ENCODE results near the gene NUAK2. TPM values are rescaled to one million over a fixed set of nuclear protein-coding genes. Genes with fewer than 3 reads are reported as not detected.
"Not testable (repeated sequence)": the region's sequence is repeated elsewhere in the genome, so short reads cannot be mapped to it uniquely, and the experiment has no call there.

NUAK2 gene
- 1 to 10 TPM in 1 of 2 donors, under 1 TPM in 1; 0.78 to 1.5 TPM for total RNA-seq

DNA sequence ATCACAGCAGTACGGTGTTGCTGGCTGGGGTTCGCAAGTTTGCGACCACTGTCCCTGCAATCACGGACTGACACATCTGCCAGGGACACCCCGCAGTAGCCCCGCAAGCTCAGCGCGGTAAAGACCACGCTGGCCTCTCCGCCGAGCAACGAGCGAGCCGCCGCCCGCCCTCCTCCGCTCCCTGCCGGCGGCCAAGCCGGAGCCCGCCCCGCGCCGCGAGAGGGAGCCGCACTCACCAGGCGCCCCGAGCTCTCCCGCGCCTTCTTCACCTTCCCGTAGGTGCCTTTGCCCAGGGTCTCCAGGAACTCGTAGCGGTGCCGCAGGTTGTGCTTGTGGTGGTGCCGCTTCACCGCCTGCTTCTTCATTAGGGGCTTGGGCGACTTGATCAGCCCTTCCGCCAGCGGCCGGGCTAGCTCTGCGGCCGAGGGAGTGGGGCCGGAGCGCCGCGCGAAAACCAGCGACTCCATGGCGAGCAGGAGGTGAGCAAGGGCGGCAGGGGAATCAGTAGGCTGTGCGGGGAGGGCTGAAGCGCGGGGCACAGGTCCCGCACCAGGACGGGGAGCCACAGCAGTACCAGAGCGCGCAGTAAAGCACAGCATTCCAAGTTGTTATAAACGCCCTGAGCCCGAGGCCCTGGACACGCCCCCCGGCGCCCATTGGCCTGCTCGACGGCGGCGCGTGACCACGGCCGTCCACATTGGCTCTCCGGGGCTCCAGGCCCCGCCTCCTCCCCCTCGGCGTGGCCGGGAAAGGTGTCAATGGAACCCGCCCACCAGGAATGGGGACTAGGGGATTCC is at the start of gene NUAK2:
TSS of gene NUAK2 (minus strand) at position 584 of the 797 bp plus-strand sequence. CDS start at position 467, 117 bp downstream.
- TF ChIP-seq, protein P1, sequence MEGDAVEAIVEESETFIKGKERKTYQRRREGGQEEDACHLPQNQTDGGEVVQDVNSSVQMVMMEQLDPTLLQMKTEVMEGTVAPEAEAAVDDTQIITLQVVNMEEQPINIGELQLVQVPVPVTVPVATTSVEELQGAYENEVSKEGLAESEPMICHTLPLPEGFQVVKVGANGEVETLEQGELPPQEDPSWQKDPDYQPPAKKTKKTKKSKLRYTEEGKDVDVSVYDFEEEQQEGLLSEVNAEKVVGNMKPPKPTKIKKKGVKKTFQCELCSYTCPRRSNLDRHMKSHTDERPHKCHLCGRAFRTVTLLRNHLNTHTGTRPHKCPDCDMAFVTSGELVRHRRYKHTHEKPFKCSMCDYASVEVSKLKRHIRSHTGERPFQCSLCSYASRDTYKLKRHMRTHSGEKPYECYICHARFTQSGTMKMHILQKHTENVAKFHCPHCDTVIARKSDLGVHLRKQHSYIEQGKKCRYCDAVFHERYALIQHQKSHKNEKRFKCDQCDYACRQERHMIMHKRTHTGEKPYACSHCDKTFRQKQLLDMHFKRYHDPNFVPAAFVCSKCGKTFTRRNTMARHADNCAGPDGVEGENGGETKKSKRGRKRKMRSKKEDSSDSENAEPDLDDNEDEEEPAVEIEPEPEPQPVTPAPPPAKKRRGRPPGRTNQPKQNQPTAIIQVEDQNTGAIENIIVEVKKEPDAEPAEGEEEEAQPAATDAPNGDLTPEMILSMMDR (IDR thresholded peaks at IDR 0.05), result peak; percentile 29
- H3K36me3 ChIP-seq, result no peaks in the 10 kb centered on the region
- H3K4me1 ChIP-seq (ENCODE audit: control insufficient read depth in 1 of 2, low read depth in 2 of 2), result peaks cover 7 to 29% of the 10 kb centered on the region in 2 donors
- no peaks in the 10 kb centered on the region for H3K9me3 ChIP-seq
- H3K4me3 ChIP-seq, result peak within 1 kb of the TSS; percentile 88
- DNase-seq (ENCODE audit: low spot score) (peak; percentile 58), ATAC-seq (ENCODE audit: insufficient number of reproducible peaks, low FRiP score, low read depth) (peak; percentile 41)
- H3K27ac ChIP-seq, result peak within 1 kb of the TSS; percentile 0 to 25
- H3K27me3 ChIP-seq (replicated peaks; ENCODE audit: insufficient read depth), result no peaks in the 10 kb centered on the region

DNA sequence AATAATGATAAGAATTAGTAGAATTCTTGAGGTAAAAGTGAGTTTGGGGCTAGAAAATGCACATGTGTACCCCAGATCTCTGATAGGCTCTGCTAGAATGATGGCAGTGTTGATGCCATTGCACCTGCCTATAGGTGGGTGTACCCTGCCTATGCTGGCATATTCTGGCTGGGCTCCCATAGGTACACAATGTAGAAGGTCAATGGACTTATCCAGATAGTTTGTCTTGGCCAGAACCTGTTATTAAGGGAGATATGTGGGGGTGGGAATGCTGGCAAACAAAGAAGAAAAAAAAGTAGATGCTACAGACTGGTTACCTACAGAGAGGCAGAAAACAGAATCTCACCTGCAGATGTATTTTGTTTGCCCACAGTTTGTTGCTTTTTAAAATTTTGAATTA is 49.2 kb upstream of the NUAK2 start:
- Histone ChIP-seq H3K27ac (no peak overlapping the region), H3K36me3 (no peaks in the 10 kb centered on the region), H3K27me3 (replicated peaks; ENCODE audit: insufficient read depth) (no peaks in the 10 kb centered on the region), H3K4me3 (no peak overlapping the region), H3K4me1 (ENCODE audit: control insufficient read depth in 1 of 2, low read depth in 2 of 2) (peaks cover 32 to 56% of the 10 kb centered on the region in 2 donors), H3K9me3 (no peaks in the 10 kb centered on the region)
- DNase-seq (ENCODE audit: low spot score) (no peak), ATAC-seq (ENCODE audit: insufficient number of reproducible peaks, low FRiP score, low read depth) (no peak)
- TF ChIP-seq, protein P1 (IDR thresholded peaks at IDR 0.05), result no peak

DNA sequence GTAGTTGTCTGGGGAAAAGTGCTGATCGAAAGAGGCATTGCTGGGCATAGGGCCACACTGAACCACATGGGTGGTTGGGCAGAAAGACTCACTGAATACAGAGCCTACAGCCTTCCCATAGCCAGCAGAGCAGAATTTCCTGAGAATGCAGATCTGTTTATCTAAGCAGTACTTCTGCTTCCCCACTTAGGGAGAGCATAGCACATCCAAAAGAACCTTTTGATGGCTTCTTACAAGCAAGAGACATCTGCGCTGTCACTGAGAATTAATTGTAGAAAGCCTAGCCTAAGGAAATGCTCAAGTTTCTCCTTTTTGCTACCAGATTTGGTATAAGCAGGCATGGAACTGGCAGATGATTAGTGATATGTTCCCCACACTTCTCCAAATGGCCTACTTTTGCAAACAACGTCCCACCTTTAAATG is 48.2 kb upstream of the NUAK2 start:
- DNase-seq (ENCODE audit: low spot score) (no peak), ATAC-seq (ENCODE audit: insufficient number of reproducible peaks, low FRiP score, low read depth) (no peak)
- H3K4me3 ChIP-seq, result no peak overlapping the region
- no peaks in the 10 kb centered on the region for H3K36me3 ChIP-seq
- H3K4me1 ChIP-seq (ENCODE audit: control insufficient read depth in 1 of 2, low read depth in 2 of 2), result peaks cover 28 to 46% of the 10 kb centered on the region in 2 donors
- H3K9me3 ChIP-seq, result no peaks in the 10 kb centered on the region
- H3K27me3 ChIP-seq (replicated peaks; ENCODE audit: insufficient read depth), result no peaks in the 10 kb centered on the region
- TF ChIP-seq, protein P1 (IDR thresholded peaks at IDR 0.05), result no peak
- H3K27ac ChIP-seq, result no peak overlapping the region

DNA sequence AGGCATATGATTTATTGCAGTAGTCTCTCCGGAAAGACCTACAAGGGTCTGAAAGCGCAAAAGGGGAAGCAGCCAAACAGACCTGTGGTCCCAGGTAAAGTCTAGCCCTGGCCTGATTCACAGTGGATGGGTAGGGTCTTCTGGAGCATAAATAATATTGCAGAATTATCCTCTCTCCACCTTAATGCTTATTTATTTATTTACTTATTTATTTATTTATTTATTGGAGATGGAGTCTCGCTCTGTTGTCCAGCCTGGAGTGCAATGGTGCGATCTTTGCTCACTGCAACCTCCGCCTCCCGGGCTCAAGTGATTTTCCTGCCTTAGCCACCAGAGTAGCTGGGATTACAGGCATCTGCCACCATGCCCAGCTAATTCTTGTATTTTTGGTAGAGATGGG is 46.9 kb upstream of the NUAK2 start:
- peaks cover 17 to 33% of the 10 kb centered on the region in 2 donors for H3K4me1 ChIP-seq (ENCODE audit: control insufficient read depth in 1 of 2, low read depth in 2 of 2)
- ATAC-seq (ENCODE audit: insufficient number of reproducible peaks, low FRiP score, low read depth) (no peak), DNase-seq (ENCODE audit: low spot score) (no peak)
- H3K27me3 ChIP-seq (replicated peaks; ENCODE audit: insufficient read depth), result no peaks in the 10 kb centered on the region
- H3K27ac ChIP-seq, result no peak overlapping the region
- no peaks in the 10 kb centered on the region for H3K36me3 ChIP-seq
- TF ChIP-seq, protein P1 (IDR thresholded peaks at IDR 0.05), result no peak
- no peaks in the 10 kb centered on the region for H3K9me3 ChIP-seq
- no peak overlapping the region for H3K4me3 ChIP-seq

DNA sequence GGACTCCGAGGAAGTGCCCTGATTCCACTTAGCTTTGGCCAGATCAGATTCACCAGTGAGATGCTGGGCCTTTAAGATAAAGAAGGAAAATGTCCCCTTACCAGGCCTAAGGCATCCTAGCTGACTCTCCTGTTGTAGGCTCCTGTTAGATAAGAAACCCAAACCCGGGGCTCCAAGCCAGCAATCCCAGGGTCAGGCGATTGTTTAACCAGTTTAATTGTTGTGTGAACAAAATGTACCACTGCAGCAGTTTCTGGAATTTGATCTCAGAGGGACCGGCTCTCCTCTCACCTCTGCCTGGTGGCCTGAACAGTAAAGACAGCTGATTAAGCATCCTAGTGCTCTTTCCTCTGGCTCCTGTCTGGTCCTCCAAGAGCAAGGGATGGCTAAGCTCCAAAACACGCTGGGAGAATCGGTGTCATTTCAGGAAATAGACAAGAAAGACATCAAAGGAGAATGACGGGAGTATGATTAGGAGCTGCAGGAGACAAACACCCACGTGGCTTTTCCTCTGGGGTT is 44.5 kb upstream of the NUAK2 start:
- no peaks in the 10 kb centered on the region for H3K27me3 ChIP-seq (replicated peaks; ENCODE audit: insufficient read depth)
- H3K4me3 ChIP-seq, result no peak overlapping the region
- no peak for DNase-seq (ENCODE audit: low spot score)
- H3K27ac ChIP-seq, result no peak overlapping the region
- peaks cover 0 to 15% of the 10 kb centered on the region in 2 donors for H3K4me1 ChIP-seq (ENCODE audit: control insufficient read depth in 1 of 2, low read depth in 2 of 2)
- H3K9me3 ChIP-seq, result no peaks in the 10 kb centered on the region
- no peaks in the 10 kb centered on the region for H3K36me3 ChIP-seq
- TF ChIP-seq, protein P1 (IDR thresholded peaks at IDR 0.05), result no peak
- no peak for ATAC-seq (ENCODE audit: insufficient number of reproducible peaks, low FRiP score, low read depth)

DNA sequence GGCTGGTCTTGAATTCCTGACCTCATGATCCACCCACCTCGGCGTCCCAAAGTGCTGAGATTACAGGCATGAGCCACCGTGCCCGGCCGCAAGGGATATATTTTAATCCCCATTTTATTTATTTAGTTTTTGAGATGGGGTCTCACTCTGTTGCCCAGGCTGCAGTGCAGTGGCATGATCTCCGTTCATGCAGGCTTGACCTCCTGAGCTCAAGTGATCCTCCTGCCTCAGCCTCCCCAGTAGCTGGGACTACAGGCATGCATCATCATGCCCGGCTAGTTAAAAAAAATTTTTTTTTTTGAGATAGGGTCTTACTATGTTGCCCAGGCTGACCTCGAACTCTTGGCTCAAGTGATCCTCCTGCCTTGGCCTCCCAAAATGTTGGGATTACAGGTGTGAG is 43.5 kb upstream of the NUAK2 start:
- not testable (repeated sequence) for H3K9me3 ChIP-seq; DNase-seq (ENCODE audit: low spot score); H3K4me3 ChIP-seq; H3K27me3 ChIP-seq (replicated peaks; ENCODE audit: insufficient read depth); H3K27ac ChIP-seq; H3K36me3 ChIP-seq; ATAC-seq (ENCODE audit: insufficient number of reproducible peaks, low FRiP score, low read depth)
- H3K4me1 ChIP-seq (ENCODE audit: control insufficient read depth in 1 of 2, low read depth in 2 of 2), result peaks cover 0 to 15% of the 10 kb centered on the region in 2 donors

All from thoracic aorta (tissue), 2 donors.